Cardiac fibroblast (primary cell): Measurements from ENCODE around the gene OR2T6.

ENCODE experiments used
- DNase-seq, 2 donors: peaks; one replicate each; pipeline versions ENCODE4 v3.0.0 to v3.0.0-alpha.2; 2010; ENCODE audit warnings: low read depth in 2 of 2
- H3K4me3 ChIP-seq, 2 donors: replicated peaks in 1 of 2; 1 replicate in 1 of 2; 2 replicates in 1 of 2; pipeline ENCODE4 v1.5.1; 2011; ENCODE audit warnings: low read depth in 2 of 2, low read length in 2 of 2, mild to moderate bottlenecking in 2 of 2, moderate library complexity in 1 of 2
- CTCF ChIP-seq: IDR thresholded peaks from one replicate; pipeline ENCODE4 v1.5.1; 2011; ENCODE audit warnings: low read depth, mild to moderate bottlenecking, low read length, inconsistent platforms

OR2T6 gene

GRCh38 chr1:248375446-248375845, at the start of gene OR2T6:
Gene OR2T6, plus strand, starts transcription at chr1:248375746. Its CDS starts 11,863 bp downstream, at chr1:248387609.
- TF ChIP-seq CTCF, result no peak
- DNase-seq, result no peak
- H3K4me3 ChIP-seq, result no peak within 1 kb of the TSS

- no peak for TF ChIP-seq CTCF
- no peak for DNase-seq
- no peak overlapping the region for H3K4me3 ChIP-seq
These were observed 32.1 kb upstream of the OR2T6 start for GRCh38 chr1:248343451-248343850.

GRCh38 chr1:248348475-248348874, 27.1 kb upstream of the OR2T6 start, which contains the start of gene OR14C36:
Gene OR14C36, plus strand, starts transcription at chr1:248348775. Its CDS starts 0 bp downstream, at chr1:248348775.
- no peak for TF ChIP-seq CTCF
- H3K4me3 ChIP-seq, result no peak within 1 kb of the TSS
- no peak for DNase-seq

- H3K4me3 ChIP-seq, result no peak overlapping the region
- TF ChIP-seq CTCF, result no peak
- no peak for DNase-seq
These were observed 16.1 kb upstream of the OR2T6 start for GRCh38 chr1:248359415-248359814.

GRCh38 chr1:248361121-248361715, 14.3 kb upstream of the OR2T6 start, which contains the start of gene OR2T4:
Gene OR2T4, plus strand, starts transcription at chr1:248361665. Its CDS starts 0 bp downstream, at chr1:248361665.
- TF ChIP-seq CTCF, result no peak
- DNase-seq, result no peak

GRCh38 chr1:248366609-248367008, 8.9 kb upstream of the OR2T6 start:
- H3K4me3 ChIP-seq, result no peak overlapping the region
- no peak for DNase-seq
- no peak for TF ChIP-seq CTCF

More at GRCh38 chr1:248361121-248361715, 14.3 kb upstream of the OR2T6 start, which contains the start of gene OR2T4:
- no peak within 1 kb of the TSS for H3K4me3 ChIP-seq

GRCh38 chr1:248372394-248372793, 3.2 kb upstream of the OR2T6 start:
- DNase-seq, result no peak
- no peak for TF ChIP-seq CTCF

More at GRCh38 chr1:248372394-248372793, 3.2 kb upstream of the OR2T6 start:
- H3K4me3 ChIP-seq, result no peak overlapping the region
